Aorta (tissue), 5 donors: ENCODE data around the gene SNORC. TPM values are rescaled to one million over a fixed set of nuclear protein-coding genes. Genes with fewer than 3 reads are reported as not detected.

ENCODE experiments used
- ATAC-seq: fragments of 200-7000 bp; cut with Tn5 transposase; one replicate; pipeline ENCODE4 v1.9.1; 2022; ENCODE audit warnings: moderate library complexity; ENCODE audit not compliant: low FRiP score
- DNase-seq, 2 donors: peaks; one replicate each; pipeline ENCODE4 v3.0.0-alpha.2; 2020
- H3K27ac ChIP-seq, 2 donors: one replicate each; pipeline ENCODE4 v1.5.1; 2013; ENCODE audit warnings: low read length in 2 of 2, mild to moderate bottlenecking in 2 of 2, moderate library complexity in 2 of 2, control low read depth in 1 of 2, inconsistent platforms in 1 of 2, low read depth in 1 of 2
- H3K27me3 ChIP-seq, 2 donors: one replicate each; pipeline ENCODE4 v1.6.1; 2013; ENCODE audit warnings: control low read depth in 1 of 2, low read length in 1 of 2, mild to moderate bottlenecking in 1 of 2, moderate library complexity in 1 of 2; ENCODE audit not compliant: insufficient read depth in 2 of 2, control insufficient read depth in 1 of 2
- H3K36me3 ChIP-seq, 2 donors: one replicate each; pipeline ENCODE4 v1.6.1; 2013; ENCODE audit warnings: control low read depth in 1 of 2, low read length in 1 of 2, mild to moderate bottlenecking in 1 of 2; ENCODE audit not compliant: insufficient read depth in 2 of 2, control insufficient read depth in 1 of 2
- H3K4me1 ChIP-seq, 2 donors: one replicate each; pipeline ENCODE4 v1.6.1; 2013; ENCODE audit warnings: low read length in 2 of 2, control low read depth in 1 of 2, mild to moderate bottlenecking in 1 of 2, moderate library complexity in 1 of 2; ENCODE audit not compliant: insufficient read depth in 2 of 2, control insufficient read depth in 1 of 2
- H3K4me3 ChIP-seq, 2 donors: one replicate each; pipeline ENCODE4 v1.5.1; 2013; ENCODE audit warnings: low read length in 2 of 2, control low read depth in 1 of 2, mild to moderate bottlenecking in 1 of 2
- H3K9me3 ChIP-seq: one replicate; pipeline ENCODE4 v1.6.1; 2013; ENCODE audit warnings: mild to moderate bottlenecking, low read length; ENCODE audit not compliant: control insufficient read depth
- WGBS, 2 donors: extraction: QIAGEN DNeasy Blood & Tissue Kit; methylation state at CpG; one replicate each; pipeline ENCODE4 v1.1.7; 2013; 5-methylcytosine and 5-hydroxymethylcytosine counted together
- intact Hi-C, 2 donors: fragments of 100-400 bp; cut with DNase I; formaldehyde crosslinking; loops; one replicate each; pipeline versions ENCODE4 v1.14.2 to v1.15.0; 2022
- polyA plus RNA-seq, 2 donors: library from polyadenylated mRNA; stranded (reverse); fragments of 200-250 nt; gene quantifications; one replicate each; pipeline ENCODE4 v1.2.3, GENCODE V29; 2013
- total RNA-seq, 2 donors: library from RNA; stranded (reverse); fragmentation: NEBNext Ultra II Directional; extraction: Animal tissue kit (Norgen Biotek cat#: 25700); gene quantifications; one replicate each; pipeline ENCODE4 v1.2.1, GENCODE V29; 2021
- donor health status: healthy with polysubstance abuse.
- donor health status: Bipolar disorder and iron deficiency.
- donor health status: DM: no; HTN: no; CAD: no.
- donor health status: DM: no; HTN: no; CAD: no.
- donor health status: DM: yes; HTN: yes; CAD: no.

Gene SNORC
- total and polyA plus RNA-seq, 4 donors, result 1.7 to 5.1 (median 2.5) TPM; not detected in 1

DNA sequence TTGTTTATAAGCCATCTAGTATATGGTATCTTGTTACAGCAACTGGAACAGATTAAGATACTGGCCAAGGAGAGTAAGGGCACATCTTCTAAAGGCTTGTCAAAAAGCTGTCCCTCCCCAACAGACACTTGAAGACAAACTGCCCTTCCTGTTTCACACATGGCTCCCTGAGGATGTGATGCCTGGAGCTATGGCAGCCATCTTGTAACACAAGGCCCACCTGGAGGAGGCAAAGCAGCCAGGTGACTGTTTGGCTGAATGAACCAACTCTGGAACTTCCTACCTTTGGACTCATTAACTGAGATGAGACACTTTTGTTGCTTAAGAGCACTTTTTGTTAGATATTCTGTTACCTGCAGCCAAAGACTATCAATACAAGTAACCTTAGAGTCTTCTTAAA, 54.4 kb downstream of the SNORC start:
- ATAC-seq (no peak), DNase-seq (no peak)
- no peak overlapping the region for H3K4me3 ChIP-seq
- no peaks in the 10 kb centered on the region for H3K36me3 ChIP-seq
- peaks cover 2% of the 10 kb centered on the region for H3K9me3 ChIP-seq
- intact Hi-C loops, result no loop called here
- H3K27me3 ChIP-seq, result no peaks in the 10 kb centered on the region
- no peaks in the 10 kb centered on the region for H3K4me1 ChIP-seq
- H3K27ac ChIP-seq, result no peak overlapping the region

GRCh38 chr2:232925153-232925820, 55.2 kb downstream of the SNORC start:
- no peaks in the 10 kb centered on the region for H3K4me1 ChIP-seq
- H3K4me3 ChIP-seq, result no peak overlapping the region
- ATAC-seq (no peak), DNase-seq (no peak)
- intact Hi-C loops, result no loop called here
- WGBS, 2 donors, result 65 to 68% methylated on average over 11 of the region's 11 CpGs
- peaks cover 2% of the 10 kb centered on the region for H3K9me3 ChIP-seq
- no peaks in the 10 kb centered on the region for H3K27me3 ChIP-seq
- H3K27ac ChIP-seq, result no peak overlapping the region
- no peaks in the 10 kb centered on the region for H3K36me3 ChIP-seq

DNA sequence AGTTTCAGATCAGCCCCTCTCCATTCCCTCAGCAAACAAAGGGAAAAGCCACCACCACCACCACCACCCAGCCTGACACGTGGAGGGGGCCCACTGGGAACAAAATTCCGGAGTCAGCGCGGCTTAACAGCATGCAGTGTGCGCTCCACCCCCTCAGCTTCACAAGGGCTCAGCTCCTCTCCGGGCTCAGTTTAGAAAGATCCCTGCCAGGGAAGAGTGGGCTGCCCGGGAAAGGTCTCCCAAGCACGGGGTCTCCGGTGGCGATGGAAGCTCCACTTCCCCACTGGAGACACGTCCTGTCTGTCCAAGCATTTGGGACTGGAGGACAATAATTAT, 55.7 kb downstream of the SNORC start:
- H3K4me3 ChIP-seq, result no peak overlapping the region
- peaks cover 2% of the 10 kb centered on the region for H3K9me3 ChIP-seq
- 46 to 67% methylated on average over 11 of the region's 11 CpGs for WGBS, 2 donors
- H3K27me3 ChIP-seq, result no peaks in the 10 kb centered on the region
- H3K36me3 ChIP-seq, result no peaks in the 10 kb centered on the region
- H3K27ac ChIP-seq, result no peak overlapping the region
- no peak for DNase-seq
- no peak for ATAC-seq
- intact Hi-C loops, result no loop called here
- H3K4me1 ChIP-seq, result no peaks in the 10 kb centered on the region

GRCh38 chr2:232926431-232926939, 56.4 kb downstream of the SNORC start:
- no peak for ATAC-seq
- Histone ChIP-seq H3K27ac (no peak overlapping the region), H3K9me3 (peaks cover 2% of the 10 kb centered on the region), H3K4me1 (no peaks in the 10 kb centered on the region), H3K4me3 (no peak overlapping the region), H3K36me3 (no peaks in the 10 kb centered on the region), H3K27me3 (no peaks in the 10 kb centered on the region)
- intact Hi-C loops, result no loop called here
- 29 to 30% methylated on average over 13 of the region's 13 CpGs for WGBS, 2 donors
- DNase-seq, result no peak

DNA sequence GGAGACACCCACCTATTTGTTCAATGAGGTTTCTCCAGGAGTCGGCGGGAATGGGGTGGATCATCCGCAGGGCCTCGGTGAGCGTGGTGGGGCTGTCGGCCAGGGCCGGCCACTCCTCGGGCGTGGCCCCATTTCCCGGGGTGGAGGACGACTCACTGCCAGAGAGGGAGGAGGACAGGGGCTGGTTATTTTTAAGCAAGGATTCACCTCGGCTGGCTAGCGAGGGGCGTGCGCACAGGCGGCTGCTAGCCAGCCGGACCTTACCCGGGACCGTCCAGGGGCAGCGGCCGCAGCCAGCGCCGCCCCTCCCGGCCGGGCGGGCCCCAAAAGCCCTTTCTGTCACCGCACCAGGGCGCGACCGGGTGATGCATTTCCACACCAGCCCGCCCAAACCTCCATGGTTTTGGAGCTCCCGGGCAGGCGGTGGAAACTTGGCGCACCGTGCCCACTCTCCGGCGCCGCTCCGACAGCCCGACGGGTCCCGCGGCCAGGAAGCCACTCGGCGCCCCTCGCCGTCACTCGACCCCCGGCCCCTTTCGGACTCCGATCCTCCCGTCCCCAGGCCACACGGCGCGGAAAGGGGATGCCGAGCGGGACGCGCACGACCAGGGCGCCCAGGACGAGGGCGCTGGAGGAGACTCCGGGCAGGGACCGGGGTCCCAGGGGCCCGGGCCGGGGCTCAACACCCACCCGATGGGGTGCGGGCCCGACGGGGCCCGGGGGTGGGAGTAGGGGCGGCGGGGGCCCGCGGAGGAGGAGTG, 57.1 kb downstream of the SNORC start:
- DNase-seq (no peak), ATAC-seq (peak; percentile 58)
- H3K27ac ChIP-seq, result no peak overlapping the region
- no peaks in the 10 kb centered on the region for H3K4me1 ChIP-seq
- no peaks in the 10 kb centered on the region for H3K27me3 ChIP-seq
- intact Hi-C loops, result no loop called here
- WGBS, 2 donors, result 1% methylated on average over 58 to 76 of the region's 76 CpGs
- peaks cover 2% of the 10 kb centered on the region for H3K9me3 ChIP-seq
- no peaks in the 10 kb centered on the region for H3K36me3 ChIP-seq
- peak overlapping the region in 1 of 2 donors; percentile 67 for H3K4me3 ChIP-seq

DNA sequence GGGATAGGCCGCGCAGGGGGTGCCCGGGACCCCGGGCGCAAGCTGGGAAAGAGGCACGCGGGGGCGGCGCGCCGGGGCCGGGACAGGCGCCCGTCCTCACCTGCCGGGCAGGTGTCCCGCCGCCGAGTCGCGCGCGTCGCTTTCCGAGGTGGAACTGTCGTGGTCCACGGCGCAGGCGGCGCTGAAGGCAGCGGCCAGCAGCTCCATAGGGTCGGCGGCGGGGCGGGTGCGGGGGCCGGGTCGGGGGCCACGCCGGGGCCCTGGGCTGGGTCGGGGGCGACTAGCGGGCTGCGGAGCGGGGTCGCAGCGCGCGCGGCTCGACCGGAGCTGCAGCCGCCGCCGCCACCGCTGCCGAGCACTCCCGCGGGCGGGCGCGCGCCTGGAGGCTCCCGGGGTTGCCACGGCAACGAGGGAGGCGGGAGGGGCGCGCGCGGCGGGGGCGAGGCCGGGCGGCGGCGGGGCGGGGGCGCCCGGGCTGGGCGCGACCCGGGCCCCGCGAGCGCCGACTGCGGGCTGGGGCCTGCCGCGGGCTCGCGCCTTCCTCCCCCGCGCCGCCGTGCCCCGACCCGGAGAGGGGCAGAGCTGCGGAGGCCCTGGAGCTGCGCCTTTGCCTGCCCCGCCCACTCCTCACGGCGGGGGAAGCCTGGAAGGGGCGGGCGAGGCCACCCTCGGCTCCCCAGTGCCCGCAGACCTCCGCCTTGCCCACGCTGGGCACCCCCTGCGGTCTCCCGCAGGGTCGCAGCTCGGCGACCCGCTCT, 57.9 kb downstream of the SNORC start:
- ATAC-seq, result no peak
- H3K27me3 ChIP-seq, result no peaks in the 10 kb centered on the region
- H3K36me3 ChIP-seq, result no peaks in the 10 kb centered on the region
- no peak for DNase-seq
- intact Hi-C loops, result no loop called here
- 2 to 3% methylated on average over 64 to 114 of the region's 114 CpGs for WGBS, 2 donors
- no peaks in the 10 kb centered on the region for H3K4me1 ChIP-seq
- H3K4me3 ChIP-seq, result peak overlapping the region in 1 of 2 donors; percentile 67
- peaks cover 2% of the 10 kb centered on the region for H3K9me3 ChIP-seq
- H3K27ac ChIP-seq, result no peak overlapping the region

Other genes with a start within 250 kb of the SNORC start
- 100 to 1,000 TPM in 1 of 2 donors, 10 to 100 TPM in 1; 85.8 to 236 TPM for gene EFHD1, start 236.7 kb upstream of the SNORC start, total RNA-seq
- gene EFHD1, start 236.7 kb upstream of the SNORC start, polyA plus RNA-seq, result 100 to 1,000 TPM; 135 to 146 TPM
- gene GIGYF2, start 172.9 kb upstream of the SNORC start, total RNA-seq, result 100 to 1,000 TPM in 1 of 2 donors, 10 to 100 TPM in 1; 74.0 to 100 TPM
- 10 to 100 TPM; 13.3 to 13.4 TPM for gene GIGYF2, start 172.9 kb upstream of the SNORC start, polyA plus RNA-seq
- not detected for gene KCNJ13, start 93.7 kb upstream of the SNORC start, total RNA-seq
- gene KCNJ13, start 93.7 kb upstream of the SNORC start, polyA plus RNA-seq, result 10 to 100 TPM in 1 of 2 donors, not detected in 1; 17.2 TPM
- 1 to 10 TPM; 2.3 to 3.1 TPM for gene NGEF, start 143.0 kb downstream of the SNORC start, total RNA-seq
- gene NGEF, start 143.0 kb downstream of the SNORC start, polyA plus RNA-seq, result 10 to 100 TPM in 1 of 2 donors, under 1 TPM in 1; 0.54 to 10.1 TPM
- not detected for gene NEU2, start 162.4 kb downstream of the SNORC start, total RNA-seq
- gene NEU2, start 162.4 kb downstream of the SNORC start, polyA plus RNA-seq, result not detected
- gene INPP5D, start 190.1 kb downstream of the SNORC start, total RNA-seq, result 10 to 100 TPM; 21.1 to 51.2 TPM
- 10 to 100 TPM in 1 of 2 donors, under 1 TPM in 1; 0.95 to 13.3 TPM for gene INPP5D, start 190.1 kb downstream of the SNORC start, polyA plus RNA-seq